ENCODE results near the gene RELB. TPM values are rescaled to one million over a fixed set of nuclear protein-coding genes. Genes with fewer than 3 reads are reported as not detected.

RELB gene
- total RNA-seq, 6 experiments from 2014 or later, result 6.1 to 10.8 (median 9.4) TPM

DNA sequence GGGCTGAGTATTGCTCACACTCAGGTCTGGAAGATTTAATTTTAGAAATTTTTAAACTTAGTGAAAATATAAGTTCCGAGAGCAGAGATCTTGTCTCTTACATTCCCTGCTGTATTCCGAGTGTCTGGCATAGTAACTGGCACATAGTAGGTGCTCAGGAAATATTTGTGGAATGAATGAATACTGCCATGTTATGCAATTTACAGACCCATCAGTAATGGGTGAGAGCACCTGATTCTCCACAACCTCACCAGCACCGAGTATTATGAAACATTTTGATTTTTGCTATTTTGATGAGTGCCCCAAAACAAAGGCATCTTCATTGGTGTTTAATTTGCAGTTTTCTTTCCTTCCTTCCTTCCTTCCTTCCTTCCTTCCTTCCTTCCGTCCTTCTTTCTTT, 21.8 kb downstream of the RELB start:
- Mint-ChIP-seq H3K4me3 (no peak overlapping the region), H3K9me3 (no peaks in the 10 kb centered on the region), H3K4me1 (ENCODE audit: low read depth) (peaks cover 4% of the 10 kb centered on the region; the same call in 1 of the 2 replicates), H3K36me3 (ENCODE audit: low read depth) (no peaks in the 10 kb centered on the region; the same call in 1 of the 2 replicates), H3K27me3 (ENCODE audit: insufficient read depth) (no peaks in the 10 kb centered on the region), H3K27ac (no peak overlapping the region)
- no peak for DNase-seq
- TF ChIP-seq, protein P1, sequence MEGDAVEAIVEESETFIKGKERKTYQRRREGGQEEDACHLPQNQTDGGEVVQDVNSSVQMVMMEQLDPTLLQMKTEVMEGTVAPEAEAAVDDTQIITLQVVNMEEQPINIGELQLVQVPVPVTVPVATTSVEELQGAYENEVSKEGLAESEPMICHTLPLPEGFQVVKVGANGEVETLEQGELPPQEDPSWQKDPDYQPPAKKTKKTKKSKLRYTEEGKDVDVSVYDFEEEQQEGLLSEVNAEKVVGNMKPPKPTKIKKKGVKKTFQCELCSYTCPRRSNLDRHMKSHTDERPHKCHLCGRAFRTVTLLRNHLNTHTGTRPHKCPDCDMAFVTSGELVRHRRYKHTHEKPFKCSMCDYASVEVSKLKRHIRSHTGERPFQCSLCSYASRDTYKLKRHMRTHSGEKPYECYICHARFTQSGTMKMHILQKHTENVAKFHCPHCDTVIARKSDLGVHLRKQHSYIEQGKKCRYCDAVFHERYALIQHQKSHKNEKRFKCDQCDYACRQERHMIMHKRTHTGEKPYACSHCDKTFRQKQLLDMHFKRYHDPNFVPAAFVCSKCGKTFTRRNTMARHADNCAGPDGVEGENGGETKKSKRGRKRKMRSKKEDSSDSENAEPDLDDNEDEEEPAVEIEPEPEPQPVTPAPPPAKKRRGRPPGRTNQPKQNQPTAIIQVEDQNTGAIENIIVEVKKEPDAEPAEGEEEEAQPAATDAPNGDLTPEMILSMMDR (IDR thresholded peaks at IDR 0.05), result no peak

DNA sequence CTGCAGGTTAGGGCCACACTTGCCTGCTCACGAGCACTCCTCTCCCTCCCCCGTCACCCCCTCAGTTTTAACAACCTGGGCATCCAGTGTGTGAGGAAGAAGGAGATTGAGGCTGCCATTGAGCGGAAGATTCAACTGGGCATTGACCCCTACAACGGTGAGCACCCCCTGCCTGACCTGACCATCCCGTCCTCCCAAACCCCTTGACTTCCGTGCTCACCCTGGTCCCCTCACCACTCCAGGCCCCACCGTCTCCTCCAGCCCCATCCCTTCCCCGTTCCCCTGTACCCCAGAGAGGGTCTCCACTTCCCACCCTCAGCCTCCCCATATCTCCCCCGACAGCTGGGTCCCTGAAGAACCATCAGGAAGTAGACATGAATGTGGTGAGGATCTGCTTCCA, 24.0 kb downstream of the RELB start:
- Mint-ChIP-seq H3K27ac (no peak overlapping the region), H3K9me3 (no peaks in the 10 kb centered on the region), H3K4me1 (ENCODE audit: low read depth) (no peaks in the 10 kb centered on the region), H3K4me3 (no peak overlapping the region), H3K27me3 (ENCODE audit: insufficient read depth) (no peaks in the 10 kb centered on the region), H3K36me3 (ENCODE audit: low read depth) (no peaks in the 10 kb centered on the region; the same call in 1 of the 2 replicates)
- TF ChIP-seq, protein P1 (IDR thresholded peaks at IDR 0.05), result no peak
- DNase-seq, result no peak

DNA sequence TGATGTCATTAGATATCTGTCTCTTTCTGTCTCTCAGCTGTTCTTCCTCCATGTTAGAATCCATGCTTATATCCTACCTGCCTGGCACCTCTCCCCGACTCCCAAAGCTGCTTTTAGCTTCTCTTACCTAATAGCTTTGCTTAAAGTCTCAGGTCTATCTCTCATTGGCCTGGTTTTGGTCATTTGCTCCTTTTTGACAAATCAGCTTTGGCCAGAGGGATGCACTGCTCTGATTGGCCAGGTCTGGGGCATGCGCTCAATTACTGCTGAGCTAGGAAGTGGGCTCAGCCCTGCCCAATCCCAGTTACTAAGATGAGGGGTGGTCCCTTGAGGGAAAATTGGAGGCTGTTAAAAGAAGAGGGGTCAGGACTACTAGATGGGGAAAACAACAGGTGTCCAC, 26.1 kb downstream of the RELB start:
- no peaks in the 10 kb centered on the region for H3K9me3 Mint-ChIP-seq
- no peak overlapping the region for H3K27ac Mint-ChIP-seq
- peaks cover 8% of the 10 kb centered on the region for H3K36me3 Mint-ChIP-seq (ENCODE audit: low read depth)
- no peak overlapping the region for H3K4me3 Mint-ChIP-seq
- no peaks in the 10 kb centered on the region for H3K27me3 Mint-ChIP-seq (ENCODE audit: insufficient read depth)
- H3K4me1 Mint-ChIP-seq (ENCODE audit: low read depth), result no peaks in the 10 kb centered on the region
- no peak for DNase-seq
- TF ChIP-seq, protein P1 (IDR thresholded peaks at IDR 0.05), result no peak

DNA sequence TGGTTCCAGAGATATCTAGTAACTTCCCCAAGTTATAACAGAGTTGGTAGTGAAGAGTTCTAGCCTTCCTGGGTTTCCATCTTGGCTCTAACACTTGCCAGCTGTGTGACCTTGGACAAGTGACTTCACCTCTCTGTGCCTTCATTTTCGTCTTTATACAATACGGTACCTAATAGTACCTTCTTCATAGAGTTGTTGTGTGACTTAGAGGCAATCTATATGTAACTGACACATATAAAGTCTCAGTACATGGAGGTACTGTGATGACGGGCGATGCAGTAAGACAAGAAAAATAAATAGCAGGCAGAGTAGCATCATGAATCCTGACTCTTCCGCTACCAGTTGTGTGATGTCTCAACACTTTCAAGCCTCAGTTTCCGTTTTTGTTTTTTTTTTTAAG, 29.6 kb downstream of the RELB start:
- H3K36me3 Mint-ChIP-seq (ENCODE audit: low read depth), result peaks cover 14% of the 10 kb centered on the region
- H3K27me3 Mint-ChIP-seq (ENCODE audit: insufficient read depth), result no peaks in the 10 kb centered on the region; the same call in none of the 2 replicates
- no peaks in the 10 kb centered on the region for H3K9me3 Mint-ChIP-seq
- H3K4me1 Mint-ChIP-seq (ENCODE audit: low read depth), result no peaks in the 10 kb centered on the region
- H3K4me3 Mint-ChIP-seq, result no peak overlapping the region
- no peak for DNase-seq
- TF ChIP-seq, protein P1 (IDR thresholded peaks at IDR 0.05), result no peak
- no peak overlapping the region for H3K27ac Mint-ChIP-seq

DNA sequence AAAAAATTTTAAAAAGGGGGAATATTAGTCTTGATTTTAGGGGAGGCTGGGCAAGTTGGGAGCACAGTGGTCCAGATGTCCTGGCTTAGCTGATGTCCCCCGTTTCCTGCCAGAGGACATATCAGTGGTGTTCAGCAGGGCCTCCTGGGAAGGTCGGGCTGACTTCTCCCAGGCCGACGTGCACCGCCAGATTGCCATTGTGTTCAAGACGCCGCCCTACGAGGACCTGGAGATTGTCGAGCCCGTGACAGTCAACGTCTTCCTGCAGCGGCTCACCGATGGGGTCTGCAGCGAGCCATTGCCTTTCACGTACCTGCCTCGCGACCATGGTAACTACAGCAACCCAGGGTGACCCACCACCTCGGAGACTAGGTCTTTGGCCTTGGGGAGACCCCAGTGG, 31.2 kb downstream of the RELB start:
- H3K27me3 Mint-ChIP-seq (ENCODE audit: insufficient read depth), result no peaks in the 10 kb centered on the region; the same call in none of the 2 replicates
- TF ChIP-seq, protein P1 (IDR thresholded peaks at IDR 0.05), result no peak
- H3K4me3 Mint-ChIP-seq, result no peak overlapping the region
- no peaks in the 10 kb centered on the region for H3K4me1 Mint-ChIP-seq (ENCODE audit: low read depth)
- H3K27ac Mint-ChIP-seq, result no peak overlapping the region
- no peak for DNase-seq
- no peaks in the 10 kb centered on the region for H3K9me3 Mint-ChIP-seq
- peaks cover 14% of the 10 kb centered on the region for H3K36me3 Mint-ChIP-seq (ENCODE audit: low read depth)

DNA sequence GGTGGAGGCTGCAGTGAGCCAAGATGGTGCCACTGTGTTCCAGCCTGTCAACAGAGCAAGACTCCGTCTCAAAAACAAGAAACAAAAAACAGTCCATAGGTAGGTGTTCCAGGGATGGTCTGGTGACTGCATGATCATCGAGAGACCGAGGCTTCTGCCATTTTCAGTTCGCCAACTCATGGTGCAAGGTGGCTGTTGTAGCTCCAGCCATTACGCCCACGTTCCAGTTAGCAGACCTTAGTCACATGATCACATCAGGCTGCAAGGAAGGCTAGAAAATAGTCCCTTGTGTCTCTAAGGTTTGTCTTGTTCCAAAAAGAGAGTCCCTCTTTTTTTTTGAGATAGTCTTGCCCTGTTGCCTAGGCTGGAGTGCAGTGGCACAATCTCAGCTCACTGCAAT, 34.5 kb downstream of the RELB start:
- H3K27ac Mint-ChIP-seq, result no peak overlapping the region
- no peaks in the 10 kb centered on the region; the same call in none of the 2 replicates for H3K27me3 Mint-ChIP-seq (ENCODE audit: insufficient read depth)
- H3K4me3 Mint-ChIP-seq, result no peak overlapping the region
- no peaks in the 10 kb centered on the region for H3K9me3 Mint-ChIP-seq
- no peak for DNase-seq
- TF ChIP-seq, protein P1 (IDR thresholded peaks at IDR 0.05), result no peak
- peaks cover 12% of the 10 kb centered on the region for H3K4me1 Mint-ChIP-seq (ENCODE audit: low read depth)
- peaks cover 19% of the 10 kb centered on the region for H3K36me3 Mint-ChIP-seq (ENCODE audit: low read depth)
